GM12878 (cell line): ENCODE results near the gene ZNF592. TPM values are rescaled to one million over a fixed set of nuclear protein-coding genes. Genes with fewer than 3 reads are reported as not detected.

Experiments used
- ATAC-seq: fragments of 200-7000 bp; cut with Tn5 transposase; 3 replicates; pipeline ENCODE4 v1.9.1; 2020; ENCODE audit warnings: mild to moderate bottlenecking, moderate library complexity
- BruUV-seq: library from RNA; stranded (reverse); fragments of 400-500 nt; replicated peaks from 2 replicates; lab custom pipeline; 2021; lab: Mats Ljungman, UMichigan
- CTCF ChIA-PET: fragments of 300-600 bp; sonication (Branson Sonifier 250); formaldehyde crosslinking; extraction: SDS; loops from one replicate; lab custom pipeline; 2021; ENCODE audit warnings: inconsistent platforms; lab: Yijun Ruan, JAX
- POLR2A ChIA-PET: fragments of 350-600 bp; formaldehyde crosslinking; extraction: SDS; loops from one replicate; lab custom pipeline; 2021; ENCODE audit warnings: inconsistent platforms; lab: Charles Lee
- RAD21 ChIA-PET: fragments of 300-600 bp; sonication (Branson Sonifier 250); formaldehyde crosslinking; loops from one replicate; lab custom pipeline; 2023; ENCODE audit warnings: antibody characterized with exemption; ENCODE audit not compliant: unreplicated experiment; lab: Charles Lee
- SMC1A ChIA-PET: fragments of 300-600 bp; sonication (Branson Sonifier 250); formaldehyde crosslinking; loops from one replicate; lab custom pipeline; 2023; ENCODE audit not compliant: unreplicated experiment, uncharacterized antibody; lab: Charles Lee
- DNase-seq: peaks from one replicate; pipeline ENCODE4 v3.0.0-alpha.2; 2011; ENCODE audit warnings: low read depth, low spot score
- FAIRE-seq: peaks from 3 replicates; lab custom pipeline; 2011; peaks lifted over from hg19 to GRCh38; lab: Jason Lieb, UNC
- H2AFZ ChIP-seq: 2 replicates; pipeline ENCODE4 v1.6.0; 2011; ENCODE audit warnings: low read depth, low read length, control low read depth; ENCODE audit not compliant: control insufficient read depth
- H3K27ac ChIP-seq: 2 replicates; pipeline ENCODE4 v1.5.1; 2011; ENCODE audit warnings: control low read depth; ENCODE audit not compliant: control insufficient read depth, insufficient read depth
- H3K27me3 ChIP-seq, 2 experiments: replicated peaks in 1 of 2; 2 replicates each; pipeline versions ENCODE4 v1.6.0 to v1.6.1; 2011; ENCODE audit warnings: low read length in 1 of 2; ENCODE audit not compliant: control insufficient read depth in 2 of 2, insufficient read depth in 2 of 2
- H3K36me3 ChIP-seq, 2 experiments: 2 replicates each; pipeline ENCODE4 v1.5.1; 2011; ENCODE audit warnings: low read length in 1 of 2; ENCODE audit not compliant: control insufficient read depth in 2 of 2, insufficient read depth in 2 of 2
- H3K4me1 ChIP-seq: 2 replicates; pipeline ENCODE4 v1.6.1; 2011; ENCODE audit warnings: mild to moderate bottlenecking, low read length, moderate library complexity, mixed read lengths; ENCODE audit not compliant: control insufficient read depth, insufficient read depth
- H3K4me2 ChIP-seq: 2 replicates; pipeline ENCODE4 v1.6.0; 2011; ENCODE audit warnings: control low read depth; ENCODE audit not compliant: control insufficient read depth, insufficient read depth
- H3K4me3 ChIP-seq: fragments of 200-600 bp; sonication (generic); 2 replicates; pipeline ENCODE4 v1.5.1; 2016
- H3K79me2 ChIP-seq: 2 replicates; pipeline ENCODE4 v1.6.0; 2011; ENCODE audit warnings: low read length; ENCODE audit not compliant: control insufficient read depth, insufficient read depth
- H3K9ac ChIP-seq: 2 replicates; pipeline ENCODE4 v1.8.0; 2011; ENCODE audit warnings: low read length, control low read depth, mixed read lengths; ENCODE audit not compliant: control insufficient read depth, insufficient read depth
- H3K9me3 ChIP-seq: replicated peaks from 3 replicates; pipeline ENCODE4 v1.5.1; 2011; ENCODE audit warnings: mild to moderate bottlenecking, low read length; ENCODE audit not compliant: control insufficient read depth, insufficient read depth
- H4K20me1 ChIP-seq: 2 replicates; pipeline ENCODE4 v1.6.0; 2011; ENCODE audit not compliant: control insufficient read depth, insufficient read depth
- BMI1 ChIP-seq: fragments of 450-650 bp; IDR thresholded peaks from 2 replicates; pipeline ENCODE4 v1.6.1; 2016; ENCODE audit warnings: mild to moderate bottlenecking, moderate library complexity, borderline replicate concordance
- CREB1 ChIP-seq: IDR thresholded peaks from 2 replicates; pipeline ENCODE4 v1.6.1; 2012; ENCODE audit warnings: low read depth, mild to moderate bottlenecking, inconsistent platforms
- ETV6 ChIP-seq, 2 experiments: fragments of 450-650 bp in 1 of 2; IDR thresholded peaks in 1 of 2; conservative IDR thresholded peaks in 1 of 2; 2 replicates each; pipeline ENCODE4 v1.6.1; 2014; ENCODE audit warnings: antibody characterized with exemption in 1 of 2, borderline replicate concordance in 1 of 2, low read depth in 1 of 2, mild to moderate bottlenecking in 1 of 2, moderate library complexity in 1 of 2
- HDAC2 ChIP-seq: fragments of 200-600 bp; sonication (generic); IDR thresholded peaks from 2 replicates; pipeline ENCODE4 v1.6.1; 2017
- HDAC6 ChIP-seq: fragments of 200-600 bp; sonication (generic); IDR thresholded peaks from one replicate; pipeline ENCODE4 v1.8.0; 2017; ENCODE audit warnings: antibody characterized with exemption; ENCODE audit not compliant: unreplicated experiment
- KAT2A ChIP-seq: conservative IDR thresholded peaks from 2 replicates; pipeline ENCODE4 v1.6.1; 2011; ENCODE audit warnings: low read depth, low read length; ENCODE audit not compliant: control insufficient read depth
- RFX5 ChIP-seq: IDR thresholded peaks from 2 replicates; pipeline ENCODE4 v1.6.1; 2011; ENCODE audit warnings: low read depth, low read length, improper control_type of control experiment
- TCF12 ChIP-seq: IDR thresholded peaks from 2 replicates; pipeline ENCODE4 v1.6.1; 2011; ENCODE audit warnings: low read depth, mild to moderate bottlenecking, low read length
- WGBS: methylation state at CpG from one replicate; pipeline ENCODE4 v1.1.6; 2016; ENCODE audit warnings: low lambda C conversion rate; ENCODE audit not compliant: insufficient replicate concordance, insufficient coverage; ENCODE audit errors: missing lambda C conversion rate; 5-methylcytosine and 5-hydroxymethylcytosine counted together
- in situ Hi-C: fragments of 300-500 bp; cut with MboI; formaldehyde crosslinking; loops from 9 replicates; pipeline ENCODE4 v1.14.3; 2018; ENCODE audit warnings: mixed read lengths
- intact Hi-C: fragments of 100-400 bp; cut with micrococcal nuclease; formaldehyde crosslinking; loops from one replicate; pipeline ENCODE4 v1.14.2; 2022; ENCODE audit not compliant: unreplicated experiment
- polyA plus RNA-seq, 11 experiments: library from polyadenylated mRNA; depleted of rRNA in 4 of 11; unstranded in 6 of 11; stranded (reverse) in 5 of 11; fragments of >200 nt; fragmentation: Nextera tagmentation in 4 of 11; fragmentation: Illumina TruSeq in 1 of 11; extraction: Ambion mirVana in 4 of 11; extraction: Trizol in 1 of 11; gene quantifications; 1 replicate in 1 of 11; 2 replicates in 10 of 11; pipeline versions ENCODE4 v1.2.1 to v1.2.3, GENCODE V29; 2011 to 2016; ENCODE audit warnings: inconsistent platforms in 2 of 11, missing spikeins in 2 of 11, low read depth in 1 of 11
- total RNA-seq, 4 experiments: library from RNA; depleted of rRNA in 3 of 4; stranded (reverse); fragments of >200 nt in 3 of 4; fragmentation: Illumina TruSeq in 1 of 4; extraction: Trizol in 1 of 4; gene quantifications; 2 replicates each; pipeline versions ENCODE4 v1.2.1 to v1.2.3, GENCODE V29; 2013 to 2021
- TF ChIP-seq, protein P1 (sequence below): IDR thresholded peaks from 2 replicates; pipeline ENCODE4 v1.6.1; 2012; ENCODE audit warnings: low read depth, low read length, improper control_type of control experiment
- TF ChIP-seq, protein P2 (sequence below): fragments of 450-650 bp; formaldehyde crosslinking; IDR thresholded peaks from 2 replicates; pipeline ENCODE4 v1.5.0; 2022; ENCODE audit warnings: mild to moderate bottlenecking, missing genetic modification characterization
- TF ChIP-seq, protein P3 (sequence below): fragments of 450-650 bp; formaldehyde crosslinking; IDR thresholded peaks from 2 replicates; pipeline ENCODE4 v1.4.0; 2022; ENCODE audit warnings: mild to moderate bottlenecking, moderate library complexity
- TF ChIP-seq, protein P4 (sequence below): fragments of 450-650 bp; IDR thresholded peaks from 2 replicates; pipeline ENCODE4 v1.6.1; 2014; ENCODE audit warnings: mild to moderate bottlenecking
- TF ChIP-seq, protein P5 (sequence below): IDR thresholded peaks from 2 replicates; pipeline ENCODE4 v1.6.1; 2011; ENCODE audit warnings: low read depth, low read length, improper control_type of control experiment, borderline replicate concordance

The ZNF592 gene
- total and polyA plus RNA-seq, 10 of the 15 experiments (the other 5 are each of a cell fraction or from before 2014, with no cell fraction given) = 0.95 to 23.7 (median 8.6) TPM

DNA sequence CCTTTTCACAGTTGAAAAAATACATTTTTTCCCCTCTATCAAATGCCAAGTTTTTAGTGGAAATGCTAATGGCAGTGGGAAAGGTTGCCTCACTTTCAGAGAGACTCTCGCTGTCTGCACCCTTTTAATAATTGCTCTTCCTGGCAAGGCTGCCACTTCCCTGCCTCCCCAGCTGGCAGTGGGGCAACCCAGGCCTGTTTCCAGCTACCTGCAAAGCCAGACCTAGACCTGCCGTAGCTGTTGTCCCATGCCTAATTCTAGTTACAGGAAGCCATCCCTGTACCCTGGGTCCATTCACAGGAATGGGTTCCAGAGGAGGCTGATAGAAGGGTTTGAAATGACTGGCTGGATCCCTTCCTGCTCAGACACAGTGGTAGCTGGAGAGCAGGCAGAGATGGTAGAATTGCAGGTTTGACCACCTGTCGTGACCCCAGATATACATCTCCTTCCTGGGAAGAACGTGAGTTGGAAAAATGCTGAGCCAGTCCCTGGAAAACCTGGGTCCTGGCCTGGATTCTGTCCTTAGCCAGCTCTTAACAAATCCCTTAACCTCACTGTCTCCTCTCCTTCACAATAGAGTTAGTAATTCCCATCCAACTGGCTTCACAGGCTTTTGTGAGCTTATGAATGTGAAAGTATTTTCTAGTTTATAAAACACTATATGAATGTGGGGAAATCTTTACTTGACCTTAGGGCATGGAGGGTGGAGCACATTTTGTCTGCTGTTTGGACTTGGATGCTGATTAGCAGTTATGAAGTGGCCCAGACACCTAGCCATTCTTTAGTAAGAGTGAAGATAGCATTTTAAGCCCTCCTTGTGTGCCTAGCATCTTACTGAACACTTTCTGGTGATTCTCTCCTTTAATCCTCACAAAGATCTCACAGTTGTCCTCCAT, 55.9 kb downstream of the ZNF592 start:
- BruUV-seq = no TSS peak
- Histone ChIP-seq H3K9me3 (no peaks in the 10 kb centered on the region), H3K4me2 (no peak overlapping the region), H3K79me2 (no peaks in the 10 kb centered on the region), H2AFZ (no peak overlapping the region), H3K36me3 (peaks cover 6 to 19% of the 10 kb centered on the region in 2 experiments; a peak in 3 of 4 replicates), H4K20me1 (no peaks in the 10 kb centered on the region), H3K9ac (no peak overlapping the region), H3K27ac (no peak overlapping the region), H3K4me1 (no peaks in the 10 kb centered on the region), H3K27me3 (no peaks in the 10 kb centered on the region), H3K4me3 (no peak overlapping the region)
- DNase-seq = no peak
- POLR2A ChIA-PET = no interaction called here
- no peak for FAIRE-seq
- RAD21 ChIA-PET = interaction anchor here (0.5 kb wide), 1 partner anchor 474 kb away, joined by 3 read pairs; no protein-coding TSS in a partner anchor
- intact Hi-C loops (no loop called here), in situ Hi-C loops (no loop called here)
- WGBS = 99% methylated on average over 4 of the region's 4 CpGs
- SMC1A ChIA-PET = interaction anchor here (1.2 kb wide), 1 partner anchor 14 kb away, joined by 5 read pairs; no protein-coding TSS in a partner anchor
- CTCF ChIA-PET = interaction anchor here (0.7 kb wide), 1 partner anchor 15 kb away, joined by 4 read pairs; no protein-coding TSS in a partner anchor
- no peak for ATAC-seq
- TF ChIP-seq HDAC6 (no peak), HDAC2 (no peak), ETV6 (conservative IDR thresholded peaks at IDR 0.05 in 1 of 2, IDR thresholded peaks at IDR 0.05 in 1 of 2; ENCODE audit: borderline replicate concordance in 1 of 2, low read depth in 1 of 2) (no peak), BMI1 (no peak), TCF12 (no peak), KAT2A (no peak), CREB1 (no peak), RFX5 (no peak)
- TF ChIP-seq, protein P1, sequence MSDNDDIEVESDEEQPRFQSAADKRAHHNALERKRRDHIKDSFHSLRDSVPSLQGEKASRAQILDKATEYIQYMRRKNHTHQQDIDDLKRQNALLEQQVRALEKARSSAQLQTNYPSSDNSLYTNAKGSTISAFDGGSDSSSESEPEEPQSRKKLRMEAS = no peak
- TF ChIP-seq, protein P2, sequence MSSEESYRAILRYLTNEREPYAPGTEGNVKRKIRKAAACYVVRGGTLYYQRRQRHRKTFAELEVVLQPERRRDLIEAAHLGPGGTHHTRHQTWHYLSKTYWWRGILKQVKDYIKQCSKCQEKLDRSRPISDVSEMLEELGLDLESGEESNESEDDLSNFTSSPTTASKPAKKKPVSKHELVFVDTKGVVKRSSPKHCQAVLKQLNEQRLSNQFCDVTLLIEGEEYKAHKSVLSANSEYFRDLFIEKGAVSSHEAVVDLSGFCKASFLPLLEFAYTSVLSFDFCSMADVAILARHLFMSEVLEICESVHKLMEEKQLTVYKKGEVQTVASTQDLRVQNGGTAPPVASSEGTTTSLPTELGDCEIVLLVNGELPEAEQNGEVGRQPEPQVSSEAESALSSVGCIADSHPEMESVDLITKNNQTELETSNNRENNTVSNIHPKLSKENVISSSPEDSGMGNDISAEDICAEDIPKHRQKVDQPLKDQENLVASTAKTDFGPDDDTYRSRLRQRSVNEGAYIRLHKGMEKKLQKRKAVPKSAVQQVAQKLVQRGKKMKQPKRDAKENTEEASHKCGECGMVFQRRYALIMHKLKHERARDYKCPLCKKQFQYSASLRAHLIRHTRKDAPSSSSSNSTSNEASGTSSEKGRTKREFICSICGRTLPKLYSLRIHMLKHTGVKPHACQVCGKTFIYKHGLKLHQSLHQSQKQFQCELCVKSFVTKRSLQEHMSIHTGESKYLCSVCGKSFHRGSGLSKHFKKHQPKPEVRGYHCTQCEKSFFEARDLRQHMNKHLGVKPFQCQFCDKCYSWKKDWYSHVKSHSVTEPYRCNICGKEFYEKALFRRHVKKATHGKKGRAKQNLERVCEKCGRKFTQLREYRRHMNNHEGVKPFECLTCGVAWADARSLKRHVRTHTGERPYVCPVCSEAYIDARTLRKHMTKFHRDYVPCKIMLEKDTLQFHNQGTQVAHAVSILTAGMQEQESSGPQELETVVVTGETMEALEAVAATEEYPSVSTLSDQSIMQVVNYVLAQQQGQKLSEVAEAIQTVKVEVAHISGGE (CRISPR knock-in tag) = no peak
- TF ChIP-seq, protein P3, sequence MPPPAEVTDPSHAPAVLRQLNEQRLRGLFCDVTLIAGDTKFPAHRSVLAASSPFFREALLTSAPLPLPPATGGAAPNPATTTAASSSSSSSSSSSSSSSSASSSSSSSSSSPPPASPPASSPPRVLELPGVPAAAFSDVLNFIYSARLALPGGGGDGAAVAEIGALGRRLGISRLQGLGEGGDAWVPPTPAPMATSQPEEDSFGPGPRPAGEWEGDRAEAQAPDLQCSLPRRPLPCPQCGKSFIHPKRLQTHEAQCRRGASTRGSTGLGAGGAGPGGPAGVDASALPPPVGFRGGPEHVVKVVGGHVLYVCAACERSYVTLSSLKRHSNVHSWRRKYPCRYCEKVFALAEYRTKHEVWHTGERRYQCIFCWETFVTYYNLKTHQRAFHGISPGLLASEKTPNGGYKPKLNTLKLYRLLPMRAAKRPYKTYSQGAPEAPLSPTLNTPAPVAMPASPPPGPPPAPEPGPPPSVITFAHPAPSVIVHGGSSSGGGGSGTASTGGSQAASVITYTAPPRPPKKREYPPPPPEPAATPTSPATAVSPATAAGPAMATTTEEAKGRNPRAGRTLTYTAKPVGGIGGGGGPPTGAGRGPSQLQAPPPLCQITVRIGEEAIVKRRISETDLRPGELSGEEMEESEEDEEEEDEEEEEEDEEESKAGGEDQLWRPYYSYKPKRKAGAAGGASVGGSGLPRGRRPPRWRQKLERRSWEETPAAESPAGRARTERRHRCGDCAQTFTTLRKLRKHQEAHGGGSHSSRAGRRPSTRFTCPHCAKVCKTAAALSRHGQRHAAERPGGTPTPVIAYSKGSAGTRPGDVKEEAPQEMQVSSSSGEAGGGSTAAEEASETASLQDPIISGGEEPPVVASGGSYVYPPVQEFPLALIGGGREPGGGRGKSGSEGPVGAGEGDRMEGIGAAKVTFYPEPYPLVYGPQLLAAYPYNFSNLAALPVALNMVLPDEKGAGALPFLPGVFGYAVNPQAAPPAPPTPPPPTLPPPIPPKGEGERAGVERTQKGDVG = no peak
- TF ChIP-seq, protein P4, sequence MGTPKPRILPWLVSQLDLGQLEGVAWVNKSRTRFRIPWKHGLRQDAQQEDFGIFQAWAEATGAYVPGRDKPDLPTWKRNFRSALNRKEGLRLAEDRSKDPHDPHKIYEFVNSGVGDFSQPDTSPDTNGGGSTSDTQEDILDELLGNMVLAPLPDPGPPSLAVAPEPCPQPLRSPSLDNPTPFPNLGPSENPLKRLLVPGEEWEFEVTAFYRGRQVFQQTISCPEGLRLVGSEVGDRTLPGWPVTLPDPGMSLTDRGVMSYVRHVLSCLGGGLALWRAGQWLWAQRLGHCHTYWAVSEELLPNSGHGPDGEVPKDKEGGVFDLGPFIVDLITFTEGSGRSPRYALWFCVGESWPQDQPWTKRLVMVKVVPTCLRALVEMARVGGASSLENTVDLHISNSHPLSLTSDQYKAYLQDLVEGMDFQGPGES = no peak
- TF ChIP-seq, protein P5, sequence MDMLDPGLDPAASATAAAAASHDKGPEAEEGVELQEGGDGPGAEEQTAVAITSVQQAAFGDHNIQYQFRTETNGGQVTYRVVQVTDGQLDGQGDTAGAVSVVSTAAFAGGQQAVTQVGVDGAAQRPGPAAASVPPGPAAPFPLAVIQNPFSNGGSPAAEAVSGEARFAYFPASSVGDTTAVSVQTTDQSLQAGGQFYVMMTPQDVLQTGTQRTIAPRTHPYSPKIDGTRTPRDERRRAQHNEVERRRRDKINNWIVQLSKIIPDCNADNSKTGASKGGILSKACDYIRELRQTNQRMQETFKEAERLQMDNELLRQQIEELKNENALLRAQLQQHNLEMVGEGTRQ = no peak
